LoVo (cell line): ENCODE measurements around the gene CCDC50.

ENCODE experiments used
- DNase-seq: peaks from one replicate; pipeline ENCODE4 v3.0.0-alpha.2; 2016; ENCODE audit warnings: low spot score

The CCDC50 gene

GRCh38 chr3:191428177-191428576, 99.0 kb downstream of the CCDC50 start:
- no peak for DNase-seq

- no peak for DNase-seq
Observed at GRCh38 chr3:191430103-191430502, 100.9 kb downstream of the CCDC50 start.

- no peak for DNase-seq
Observed at GRCh38 chr3:191431160-191431822, 102.1 kb downstream of the CCDC50 start.

- no peak for DNase-seq
Observed at GRCh38 chr3:191432162-191432561, 103.0 kb downstream of the CCDC50 start.

GRCh38 chr3:191434024-191434423, 104.8 kb downstream of the CCDC50 start:
- no peak for DNase-seq

- DNase-seq = no peak
Observed at GRCh38 chr3:191435981-191436380, 106.8 kb downstream of the CCDC50 start.

GRCh38 chr3:191438150-191438814, 109.1 kb downstream of the CCDC50 start:
- no peak for DNase-seq

GRCh38 chr3:191440532-191440931, 111.3 kb downstream of the CCDC50 start:
- DNase-seq = no peak

GRCh38 chr3:191441687-191442086, 112.5 kb downstream of the CCDC50 start:
- DNase-seq = no peak

GRCh38 chr3:191444569-191444968, 115.4 kb downstream of the CCDC50 start:
- DNase-seq = no peak
